HepG2 (cell line): Measurements from ENCODE around the gene TPRG1L. TPM values are rescaled to one million over a fixed set of nuclear protein-coding genes. Genes with fewer than 3 reads are reported as not detected.
A peak's percentile ranks its signal among the peaks of the same experiment; 100 is the strongest.

Experiments used
- AGO2 ChIP-seq: fragments of 200-400 bp; formaldehyde crosslinking; optimal IDR thresholded peaks from 2 replicates; pipeline ENCODE3; 2017; ENCODE audit warnings: mild to moderate bottlenecking, low read depth, low read length, moderate library complexity
- HDAC1 ChIP-seq: sonication (generic); formaldehyde crosslinking; IDR thresholded peaks from 2 replicates; pipeline ENCODE4 v1.5.1; 2020; ENCODE audit warnings: mild to moderate bottlenecking, missing genetic modification reagents
- IKZF5 ChIP-seq: IDR thresholded peaks from 2 replicates; pipeline ENCODE4 v1.6.1; 2018; ENCODE audit warnings: missing genetic modification reagents, mild to moderate bottlenecking, missing compliant biosample characterization
- JDP2 ChIP-seq: sonication (generic); formaldehyde crosslinking; IDR thresholded peaks from 2 replicates; pipeline ENCODE4 v1.8.1; 2022; ENCODE audit warnings: missing genetic modification reagents, borderline replicate concordance
- SAP130 ChIP-seq: IDR thresholded peaks from 2 replicates; pipeline ENCODE4 v1.6.1; 2016; ENCODE audit warnings: low read depth
- SOX6 ChIP-seq, 2 experiments: fragments of 450-650 bp in 1 of 2; sonication (generic) in 1 of 2; formaldehyde crosslinking in 1 of 2; IDR thresholded peaks; 2 replicates each; pipeline versions ENCODE4 v1.4.0 to v1.6.1; 2017 to 2020; ENCODE audit warnings: antibody characterized with exemption in 1 of 2, mild to moderate bottlenecking in 1 of 2, missing genetic modification reagents in 1 of 2
- THAP7 ChIP-seq: sonication (generic); formaldehyde crosslinking; IDR thresholded peaks from 2 replicates; pipeline ENCODE4 v1.8.1; 2023; ENCODE audit warnings: mild to moderate bottlenecking, missing genetic modification reagents
- ZGPAT ChIP-seq: IDR thresholded peaks from 2 replicates; pipeline ENCODE4 v1.6.1; 2016; ENCODE audit warnings: mild to moderate bottlenecking
- ZMYM3 ChIP-seq: sonication (generic); formaldehyde crosslinking; IDR thresholded peaks from 2 replicates; pipeline ENCODE4 v1.5.1; 2020; ENCODE audit warnings: mild to moderate bottlenecking, missing genetic modification reagents
- ZNF143 ChIP-seq: sonication (generic); formaldehyde crosslinking; IDR thresholded peaks from 2 replicates; pipeline ENCODE4 v1.4.0; 2020; ENCODE audit warnings: missing genetic modification reagents
- ZNF20 ChIP-seq: sonication (generic); formaldehyde crosslinking; IDR thresholded peaks from 2 replicates; pipeline ENCODE4 v1.4.0; 2020; ENCODE audit warnings: mild to moderate bottlenecking, moderate library complexity, missing genetic modification reagents
- ZNF556 ChIP-seq: sonication (generic); formaldehyde crosslinking; IDR thresholded peaks from 2 replicates; pipeline ENCODE4 v1.4.0; 2020; ENCODE audit warnings: mild to moderate bottlenecking, missing genetic modification reagents, borderline replicate concordance
- ZNF7 ChIP-seq: IDR thresholded peaks from 2 replicates; pipeline ENCODE4 v1.6.1; 2016; ENCODE audit warnings: missing biosample characterization, missing genetic modification reagents
- ZNF720 ChIP-seq: sonication (generic); formaldehyde crosslinking; IDR thresholded peaks from 2 replicates; pipeline ENCODE4 v1.4.0; 2020; ENCODE audit warnings: missing genetic modification reagents
- ZNF816 ChIP-seq: sonication (generic); formaldehyde crosslinking; IDR thresholded peaks from 2 replicates; pipeline ENCODE4 v1.8.0; 2022; ENCODE audit warnings: missing genetic modification reagents, mild to moderate bottlenecking, borderline replicate concordance
- polyA plus RNA-seq, 8 experiments: library from polyadenylated mRNA; depleted of rRNA in 3 of 8; stranded (reverse) in 7 of 8; unstranded in 1 of 8; fragments of >200 nt; fragmentation: Illumina TruSeq in 4 of 8; extraction: Trizol in 4 of 8; gene quantifications; 2 replicates each; pipeline versions ENCODE4 v1.2.1 to v1.2.3, GENCODE V29; 2011 to 2016; ENCODE audit warnings: low read depth in 4 of 8, missing spikeins in 1 of 8, mixed read lengths in 1 of 8; ENCODE audit not compliant: insufficient read depth in 1 of 8
- total RNA-seq, 5 experiments: library from RNA; depleted of rRNA; stranded (reverse); fragments of >200 nt; fragmentation: Illumina TruSeq; extraction: Trizol; gene quantifications; 2 replicates each; pipeline ENCODE4 v1.2.3, GENCODE V29; 2016; ENCODE audit warnings: low read depth in 1 of 5
- TF ChIP-seq, protein P1 (sequence below): sonication (generic); formaldehyde crosslinking; IDR thresholded peaks from 2 replicates; pipeline ENCODE4 v1.5.1; 2020; ENCODE audit warnings: missing genetic modification reagents, mild to moderate bottlenecking, borderline replicate concordance
- TF ChIP-seq, protein P2 (sequence below): sonication (generic); formaldehyde crosslinking; IDR thresholded peaks from 2 replicates; pipeline ENCODE4 v1.8.1; 2023; ENCODE audit warnings: mild to moderate bottlenecking, missing genetic modification reagents, borderline replicate concordance
- TF ChIP-seq, protein P3 (sequence below): sonication (generic); formaldehyde crosslinking; IDR thresholded peaks from 2 replicates; pipeline ENCODE4 v1.4.0; 2020; ENCODE audit warnings: missing genetic modification reagents, borderline replicate concordance

The TPRG1L gene
- total and polyA plus RNA-seq, 2 of the 13 experiments (the other 11 are each of a cell fraction or from before 2014, with no cell fraction given) = 21.3 to 37.4 TPM

GRCh38 chr1:3649342-3650247, 24.8 kb downstream of the TPRG1L start, which contains the start of gene WRAP73 (continued):
- TF ChIP-seq SAP130 (CRISPR knock-in tag) (peak; percentile 76), ZNF816 (CRISPR knock-in tag) (no peak), AGO2 (peak; percentile 67), ZNF20 (CRISPR knock-in tag) (no peak), ZNF556 (CRISPR knock-in tag) (peak; percentile 34; the same call in 1 of the 2 replicates), ZGPAT (CRISPR knock-in tag) (peak; percentile 44; the same call in 1 of the 2 replicates), HDAC1 (peak; percentile 57), IKZF5 (CRISPR knock-in tag) (peak; percentile 53; the same call in 1 of the 2 replicates), THAP7 (CRISPR knock-in tag) (no peak), ZNF720 (no peak), ZNF143 (CRISPR knock-in tag) (peak; percentile 92), ZMYM3 (no peak), JDP2 (no peak), SOX6 (IDR thresholded peaks at IDR 0.05) (no peak), SOX6 (CRISPR knock-in tag; IDR thresholded peaks at IDR 0.05) (peak; percentile 32; the same call in 1 of the 2 replicates), ZNF7 (no peak)
- TF ChIP-seq, protein P1, sequence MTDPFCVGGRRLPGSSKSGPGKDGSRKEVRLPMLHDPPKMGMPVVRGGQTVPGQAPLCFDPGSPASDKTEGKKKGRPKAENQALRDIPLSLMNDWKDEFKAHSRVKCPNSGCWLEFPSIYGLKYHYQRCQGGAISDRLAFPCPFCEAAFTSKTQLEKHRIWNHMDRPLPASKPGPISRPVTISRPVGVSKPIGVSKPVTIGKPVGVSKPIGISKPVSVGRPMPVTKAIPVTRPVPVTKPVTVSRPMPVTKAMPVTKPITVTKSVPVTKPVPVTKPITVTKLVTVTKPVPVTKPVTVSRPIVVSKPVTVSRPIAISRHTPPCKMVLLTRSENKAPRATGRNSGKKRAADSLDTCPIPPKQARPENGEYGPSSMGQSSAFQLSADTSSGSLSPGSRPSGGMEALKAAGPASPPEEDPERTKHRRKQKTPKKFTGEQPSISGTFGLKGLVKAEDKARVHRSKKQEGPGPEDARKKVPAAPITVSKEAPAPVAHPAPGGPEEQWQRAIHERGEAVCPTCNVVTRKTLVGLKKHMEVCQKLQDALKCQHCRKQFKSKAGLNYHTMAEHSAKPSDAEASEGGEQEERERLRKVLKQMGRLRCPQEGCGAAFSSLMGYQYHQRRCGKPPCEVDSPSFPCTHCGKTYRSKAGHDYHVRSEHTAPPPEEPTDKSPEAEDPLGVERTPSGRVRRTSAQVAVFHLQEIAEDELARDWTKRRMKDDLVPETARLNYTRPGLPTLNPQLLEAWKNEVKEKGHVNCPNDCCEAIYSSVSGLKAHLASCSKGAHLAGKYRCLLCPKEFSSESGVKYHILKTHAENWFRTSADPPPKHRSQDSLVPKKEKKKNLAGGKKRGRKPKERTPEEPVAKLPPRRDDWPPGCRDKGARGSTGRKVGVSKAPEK (CRISPR knock-in tag) = no peak
- TF ChIP-seq, protein P2, sequence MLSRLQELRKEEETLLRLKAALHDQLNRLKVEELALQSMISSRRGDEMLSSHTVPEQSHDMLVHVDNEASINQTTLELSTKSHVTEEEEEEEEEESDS (CRISPR knock-in tag) = no peak
- TF ChIP-seq, protein P3, sequence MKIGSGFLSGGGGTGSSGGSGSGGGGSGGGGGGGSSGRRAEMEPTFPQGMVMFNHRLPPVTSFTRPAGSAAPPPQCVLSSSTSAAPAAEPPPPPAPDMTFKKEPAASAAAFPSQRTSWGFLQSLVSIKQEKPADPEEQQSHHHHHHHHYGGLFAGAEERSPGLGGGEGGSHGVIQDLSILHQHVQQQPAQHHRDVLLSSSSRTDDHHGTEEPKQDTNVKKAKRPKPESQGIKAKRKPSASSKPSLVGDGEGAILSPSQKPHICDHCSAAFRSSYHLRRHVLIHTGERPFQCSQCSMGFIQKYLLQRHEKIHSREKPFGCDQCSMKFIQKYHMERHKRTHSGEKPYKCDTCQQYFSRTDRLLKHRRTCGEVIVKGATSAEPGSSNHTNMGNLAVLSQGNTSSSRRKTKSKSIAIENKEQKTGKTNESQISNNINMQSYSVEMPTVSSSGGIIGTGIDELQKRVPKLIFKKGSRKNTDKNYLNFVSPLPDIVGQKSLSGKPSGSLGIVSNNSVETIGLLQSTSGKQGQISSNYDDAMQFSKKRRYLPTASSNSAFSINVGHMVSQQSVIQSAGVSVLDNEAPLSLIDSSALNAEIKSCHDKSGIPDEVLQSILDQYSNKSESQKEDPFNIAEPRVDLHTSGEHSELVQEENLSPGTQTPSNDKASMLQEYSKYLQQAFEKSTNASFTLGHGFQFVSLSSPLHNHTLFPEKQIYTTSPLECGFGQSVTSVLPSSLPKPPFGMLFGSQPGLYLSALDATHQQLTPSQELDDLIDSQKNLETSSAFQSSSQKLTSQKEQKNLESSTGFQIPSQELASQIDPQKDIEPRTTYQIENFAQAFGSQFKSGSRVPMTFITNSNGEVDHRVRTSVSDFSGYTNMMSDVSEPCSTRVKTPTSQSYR (CRISPR knock-in tag) = no peak
